SJCRH30 (cell line): Measurements from ENCODE around the gene ANGPTL7. TPM values are rescaled to one million over a fixed set of nuclear protein-coding genes. Genes with fewer than 3 reads are reported as not detected.

ENCODE experiments used
- DNase-seq, 2 experiments: peaks; one replicate each; pipeline ENCODE4 v3.0.0-alpha.2; 2015 to 2020
- H3K27ac ChIP-seq: fragments of 250-450 bp; sonication (Bioruptor Pico); 2 replicates; pipeline ENCODE4 v1.5.1; 2020; ENCODE audit warnings: mild to moderate bottlenecking, moderate library complexity
- H3K27me3 ChIP-seq: fragments of 250-450 bp; sonication (Bioruptor Pico); 2 replicates; pipeline ENCODE4 v1.5.1; 2020; ENCODE audit warnings: mild to moderate bottlenecking, moderate library complexity
- H3K36me3 ChIP-seq: fragments of 250-450 bp; sonication (Bioruptor Pico); 2 replicates; pipeline ENCODE4 v1.5.1; 2020; ENCODE audit warnings: mild to moderate bottlenecking, moderate library complexity
- H3K4me1 ChIP-seq: fragments of 250-450 bp; sonication (Bioruptor Pico); 2 replicates; pipeline ENCODE4 v1.5.1; 2020; ENCODE audit warnings: mild to moderate bottlenecking, moderate library complexity
- H3K4me3 ChIP-seq: fragments of 250-450 bp; sonication (Bioruptor Pico); 2 replicates; pipeline ENCODE4 v1.5.1; 2020; ENCODE audit warnings: mild to moderate bottlenecking, moderate library complexity
- H3K9me3 ChIP-seq: fragments of 250-450 bp; sonication (Bioruptor Pico); replicated peaks from 2 replicates; pipeline ENCODE4 v1.5.1; 2020; ENCODE audit warnings: mild to moderate bottlenecking, moderate library complexity
- total RNA-seq: library from RNA; depleted of rRNA; stranded (reverse); fragments of >200 nt; shearing (Covaris generic); gene quantifications from 2 replicates; pipeline ENCODE4 v1.2.3, GENCODE V29; 2014; rRNA removed

ANGPTL7 gene
- total RNA-seq: not detected in 2 replicates

- Histone ChIP-seq H3K4me3 (no peak within 1 kb of the TSS), H3K9me3 (no peaks in the 10 kb centered on the region), H3K27me3 (no peaks in the 10 kb centered on the region), H3K4me1 (no peaks in the 10 kb centered on the region), H3K36me3 (peaks cover 64% of the 10 kb centered on the region), H3K27ac (no peak within 1 kb of the TSS)
- no peak for DNase-seq
Observed at GRCh38 chr1:11188858-11189451, at the start of gene ANGPTL7. ANGPTL7 (plus strand) TSS chr1:11189355; CDS start chr1:11189580, 225 bp downstream.

GRCh38 chr1:11142618-11143391 lies 46.4 kb upstream of the ANGPTL7 start:
- Histone ChIP-seq H3K9me3 (no peaks in the 10 kb centered on the region), H3K27ac (no peak overlapping the region), H3K27me3 (no peaks in the 10 kb centered on the region), H3K36me3 (peaks cover 40% of the 10 kb centered on the region), H3K4me1 (no peaks in the 10 kb centered on the region), H3K4me3 (no peak overlapping the region)
- no peak for DNase-seq

GRCh38 chr1:11143401-11143800 lies 45.8 kb upstream of the ANGPTL7 start:
- Histone ChIP-seq H3K27ac (no peak overlapping the region), H3K4me3 (no peak overlapping the region), H3K4me1 (no peaks in the 10 kb centered on the region), H3K36me3 (peaks cover 35% of the 10 kb centered on the region), H3K9me3 (no peaks in the 10 kb centered on the region), H3K27me3 (no peaks in the 10 kb centered on the region)
- no peak for DNase-seq

GRCh38 chr1:11143907-11144306 lies 45.2 kb upstream of the ANGPTL7 start:
- H3K27me3 ChIP-seq: no peaks in the 10 kb centered on the region
- H3K9me3 ChIP-seq: no peaks in the 10 kb centered on the region
- no peak for DNase-seq
- H3K27ac ChIP-seq: no peak overlapping the region
- H3K36me3 ChIP-seq: peaks cover 32% of the 10 kb centered on the region
- H3K4me1 ChIP-seq: no peaks in the 10 kb centered on the region
- no peak overlapping the region for H3K4me3 ChIP-seq

- H3K9me3 ChIP-seq: no peaks in the 10 kb centered on the region
- H3K27me3 ChIP-seq: no peaks in the 10 kb centered on the region
- no peaks in the 10 kb centered on the region for H3K4me1 ChIP-seq
- H3K4me3 ChIP-seq: no peak overlapping the region
- no peak for DNase-seq
- H3K36me3 ChIP-seq: peaks cover 33% of the 10 kb centered on the region
- H3K27ac ChIP-seq: no peak overlapping the region
Observed at GRCh38 chr1:11144570-11145256, 44.4 kb upstream of the ANGPTL7 start.

GRCh38 chr1:11145741-11146140 lies 43.4 kb upstream of the ANGPTL7 start:
- Histone ChIP-seq H3K36me3 (peaks cover 33% of the 10 kb centered on the region), H3K4me3 (no peak overlapping the region), H3K27ac (no peak overlapping the region), H3K4me1 (no peaks in the 10 kb centered on the region), H3K27me3 (no peaks in the 10 kb centered on the region), H3K9me3 (no peaks in the 10 kb centered on the region)
- DNase-seq: no peak

- Histone ChIP-seq H3K36me3 (peaks cover 33% of the 10 kb centered on the region), H3K9me3 (no peaks in the 10 kb centered on the region), H3K27me3 (no peaks in the 10 kb centered on the region), H3K4me1 (peaks cover 8% of the 10 kb centered on the region), H3K27ac (no peak overlapping the region), H3K4me3 (no peak overlapping the region)
- DNase-seq: no peak
Observed at GRCh38 chr1:11147197-11147770, 41.9 kb upstream of the ANGPTL7 start.

- no peak overlapping the region for H3K4me3 ChIP-seq
- H3K27me3 ChIP-seq: no peaks in the 10 kb centered on the region
- no peak for DNase-seq
- H3K9me3 ChIP-seq: no peaks in the 10 kb centered on the region
- H3K27ac ChIP-seq: no peak overlapping the region
- peaks cover 13% of the 10 kb centered on the region for H3K4me1 ChIP-seq
- peaks cover 47% of the 10 kb centered on the region for H3K36me3 ChIP-seq
Observed at GRCh38 chr1:11150326-11150725, 38.8 kb upstream of the ANGPTL7 start.

GRCh38 chr1:11151114-11151513 lies 38.0 kb upstream of the ANGPTL7 start:
- Histone ChIP-seq H3K27ac (no peak overlapping the region), H3K4me1 (peaks cover 13% of the 10 kb centered on the region)

GRCh38 chr1:11151826-11152612 lies 37.1 kb upstream of the ANGPTL7 start:
- Histone ChIP-seq H3K27me3 (no peaks in the 10 kb centered on the region), H3K36me3 (peaks cover 46% of the 10 kb centered on the region), H3K9me3 (no peaks in the 10 kb centered on the region), H3K4me1 (peaks cover 13% of the 10 kb centered on the region), H3K4me3 (no peak overlapping the region), H3K27ac (peak overlapping the region; percentile 37; the same call in 1 of the 2 replicates)
- DNase-seq: peak; percentile 25 to 26

More at GRCh38 chr1:11151114-11151513, 38.0 kb upstream of the ANGPTL7 start:
- no peak overlapping the region for H3K4me3 ChIP-seq
- H3K9me3 ChIP-seq: no peaks in the 10 kb centered on the region
- no peaks in the 10 kb centered on the region for H3K27me3 ChIP-seq
- no peak for DNase-seq
- peaks cover 49% of the 10 kb centered on the region for H3K36me3 ChIP-seq

GRCh38 chr1:11152755-11153154 lies 36.4 kb upstream of the ANGPTL7 start:
- H3K4me3 ChIP-seq: no peak overlapping the region
- H3K9me3 ChIP-seq: no peaks in the 10 kb centered on the region
- H3K4me1 ChIP-seq: peaks cover 13% of the 10 kb centered on the region
- H3K36me3 ChIP-seq: peaks cover 43% of the 10 kb centered on the region
- no peak for DNase-seq
- no peak overlapping the region for H3K27ac ChIP-seq
- H3K27me3 ChIP-seq: no peaks in the 10 kb centered on the region

GRCh38 chr1:11153184-11153583 lies 36.0 kb upstream of the ANGPTL7 start:
- H3K9me3 ChIP-seq: no peaks in the 10 kb centered on the region
- H3K27me3 ChIP-seq: no peaks in the 10 kb centered on the region
- H3K27ac ChIP-seq: no peak overlapping the region
- peaks cover 43% of the 10 kb centered on the region for H3K36me3 ChIP-seq
- H3K4me1 ChIP-seq: peaks cover 13% of the 10 kb centered on the region
- no peak for DNase-seq
- H3K4me3 ChIP-seq: no peak overlapping the region

GRCh38 chr1:11156441-11156840 lies 32.7 kb upstream of the ANGPTL7 start:
- Histone ChIP-seq H3K27me3 (no peaks in the 10 kb centered on the region), H3K27ac (no peak overlapping the region), H3K4me1 (peaks cover 13% of the 10 kb centered on the region), H3K4me3 (no peak overlapping the region), H3K9me3 (no peaks in the 10 kb centered on the region), H3K36me3 (peaks cover 44% of the 10 kb centered on the region)
- DNase-seq: no peak

- DNase-seq: no peak
- H3K4me3 ChIP-seq: no peak overlapping the region
- H3K27me3 ChIP-seq: no peaks in the 10 kb centered on the region
- H3K36me3 ChIP-seq: peaks cover 47% of the 10 kb centered on the region
- no peak overlapping the region for H3K27ac ChIP-seq
- peaks cover 8% of the 10 kb centered on the region for H3K4me1 ChIP-seq
- no peaks in the 10 kb centered on the region for H3K9me3 ChIP-seq
Observed at GRCh38 chr1:11156963-11157362, 32.2 kb upstream of the ANGPTL7 start.
